SK-N-SH treated with all-trans-retinoic acid at 6 μM for 48 hours (cell line): ENCODE data around the gene SFT2D2.
A peak's percentile ranks its signal among the peaks of the same experiment; 100 is the strongest.

Experiments
- ATAC-seq: fragments of 200-7000 bp; cut with Tn5 transposase; 3 replicates; pipeline ENCODE4 v1.9.1; 2020; ENCODE audit warnings: mild to moderate bottlenecking, moderate library complexity
- ARNTL ChIP-seq: fragments of 450-650 bp; formaldehyde crosslinking; IDR thresholded peaks from 2 replicates; pipeline ENCODE4 v1.5.0; 2020; ENCODE audit warnings: low read depth, mild to moderate bottlenecking, moderate library complexity, borderline replicate concordance
- BACH2 ChIP-seq: fragments of 250-450 bp; sonication (Bioruptor Pico); IDR thresholded peaks from 2 replicates; pipeline ENCODE4 v1.9.0; 2021; ENCODE audit warnings: mild to moderate bottlenecking, borderline replicate concordance
- CSDC2 ChIP-seq: fragments of 250-450 bp; sonication (Bioruptor Pico); IDR thresholded peaks from 2 replicates; pipeline ENCODE4 v1.5.0; 2020; ENCODE audit warnings: mild to moderate bottlenecking, moderate library complexity
- ESRRG ChIP-seq: fragments of 250-450 bp; sonication (Bioruptor Pico); IDR thresholded peaks from 2 replicates; pipeline ENCODE4 v1.6.1; 2021; ENCODE audit warnings: mild to moderate bottlenecking
- GLIS3 ChIP-seq: fragments of 250-450 bp; sonication (Bioruptor Pico); IDR thresholded peaks from 2 replicates; pipeline ENCODE4 v1.5.0; 2020; ENCODE audit warnings: mild to moderate bottlenecking, moderate library complexity
- ISL1 ChIP-seq: fragments of 250-450 bp; sonication (Bioruptor Pico); IDR thresholded peaks from 2 replicates; pipeline ENCODE4 v2.1.2; 2022; ENCODE audit warnings: mild to moderate bottlenecking, moderate library complexity
- OSR1 ChIP-seq: fragments of 250-450 bp; sonication (Bioruptor Pico); IDR thresholded peaks from 2 replicates; pipeline ENCODE4 v1.8.0; 2022; ENCODE audit warnings: moderate library complexity, mild to moderate bottlenecking, inconsistent platforms
- PPARA ChIP-seq: fragments of 250-450 bp; sonication (Bioruptor Pico); IDR thresholded peaks from 2 replicates; pipeline ENCODE4 v1.5.0; 2020; ENCODE audit warnings: mild to moderate bottlenecking, borderline replicate concordance
- RARB ChIP-seq: fragments of 250-450 bp; sonication (Bioruptor Pico); IDR thresholded peaks from 2 replicates; pipeline ENCODE4 v1.8.0; 2021; ENCODE audit warnings: mild to moderate bottlenecking, moderate library complexity
- SNAI2 ChIP-seq: fragments of 250-450 bp; sonication (Bioruptor Pico); IDR thresholded peaks from 2 replicates; pipeline ENCODE4 v1.5.0; 2020; ENCODE audit warnings: mild to moderate bottlenecking, moderate library complexity
- TCF4 ChIP-seq: fragments of 250-450 bp; sonication (Bioruptor Pico); IDR thresholded peaks from 2 replicates; pipeline ENCODE4 v1.8.0; 2021; ENCODE audit warnings: mild to moderate bottlenecking, moderate library complexity, borderline replicate concordance
- TOX ChIP-seq: fragments of 250-450 bp; sonication (Bioruptor Pico); IDR thresholded peaks from 2 replicates; pipeline ENCODE4 v1.8.0; 2021; ENCODE audit warnings: mild to moderate bottlenecking, moderate library complexity, borderline replicate concordance
- ZC3H10 ChIP-seq: fragments of 250-450 bp; sonication (Bioruptor Pico); IDR thresholded peaks from 2 replicates; pipeline ENCODE4 v1.5.1; 2021; ENCODE audit warnings: mild to moderate bottlenecking, moderate library complexity
- ZFP3 ChIP-seq: fragments of 250-450 bp; sonication (Bioruptor Pico); IDR thresholded peaks from 2 replicates; pipeline ENCODE4 v1.5.0; 2020; ENCODE audit warnings: mild to moderate bottlenecking, moderate library complexity
- ZFP30 ChIP-seq: fragments of 450-650 bp; formaldehyde crosslinking; IDR thresholded peaks from 2 replicates; pipeline ENCODE4 v1.5.0; 2022; ENCODE audit warnings: mild to moderate bottlenecking, moderate library complexity
- ZNF565 ChIP-seq: fragments of 450-650 bp; formaldehyde crosslinking; conservative IDR thresholded peaks from 2 replicates; pipeline ENCODE4 v1.5.0; 2020; ENCODE audit warnings: low read depth, mild to moderate bottlenecking, moderate library complexity
- ZNF70 ChIP-seq: fragments of 450-650 bp; formaldehyde crosslinking; IDR thresholded peaks from 2 replicates; pipeline ENCODE4 v1.5.0; 2020; ENCODE audit warnings: mild to moderate bottlenecking, moderate library complexity
- ZNF8 ChIP-seq: fragments of 450-650 bp; formaldehyde crosslinking; IDR thresholded peaks from 2 replicates; pipeline ENCODE4 v1.5.0; 2020; ENCODE audit warnings: mild to moderate bottlenecking, moderate library complexity
- TF ChIP-seq, protein P1 (sequence below): fragments of 250-450 bp; sonication (Bioruptor Pico); IDR thresholded peaks from 2 replicates; pipeline ENCODE4 v1.5.1; 2021; ENCODE audit warnings: mild to moderate bottlenecking, moderate library complexity
- TF ChIP-seq, protein P2 (sequence below): fragments of 250-450 bp; sonication (Bioruptor Pico); IDR thresholded peaks from 2 replicates; pipeline ENCODE4 v1.5.0; 2020; ENCODE audit warnings: mild to moderate bottlenecking, moderate library complexity
- TF ChIP-seq, protein P3 (sequence below): fragments of 250-450 bp; sonication (Bioruptor Pico); IDR thresholded peaks from 2 replicates; pipeline ENCODE4 v1.5.1; 2020; ENCODE audit warnings: low read depth, mild to moderate bottlenecking, moderate library complexity
- TF ChIP-seq, protein P4 (sequence below): fragments of 250-450 bp; sonication (Bioruptor Pico); IDR thresholded peaks from 2 replicates; pipeline ENCODE4 v1.8.0; 2021; ENCODE audit warnings: low read depth, mild to moderate bottlenecking, moderate library complexity, borderline replicate concordance
- TF ChIP-seq, protein P5 (sequence below): fragments of 250-450 bp; sonication (Bioruptor Pico); IDR thresholded peaks from 2 replicates; pipeline ENCODE4 v1.8.0; 2020; ENCODE audit warnings: mild to moderate bottlenecking, moderate library complexity, borderline replicate concordance

The SFT2D2 gene

DNA sequence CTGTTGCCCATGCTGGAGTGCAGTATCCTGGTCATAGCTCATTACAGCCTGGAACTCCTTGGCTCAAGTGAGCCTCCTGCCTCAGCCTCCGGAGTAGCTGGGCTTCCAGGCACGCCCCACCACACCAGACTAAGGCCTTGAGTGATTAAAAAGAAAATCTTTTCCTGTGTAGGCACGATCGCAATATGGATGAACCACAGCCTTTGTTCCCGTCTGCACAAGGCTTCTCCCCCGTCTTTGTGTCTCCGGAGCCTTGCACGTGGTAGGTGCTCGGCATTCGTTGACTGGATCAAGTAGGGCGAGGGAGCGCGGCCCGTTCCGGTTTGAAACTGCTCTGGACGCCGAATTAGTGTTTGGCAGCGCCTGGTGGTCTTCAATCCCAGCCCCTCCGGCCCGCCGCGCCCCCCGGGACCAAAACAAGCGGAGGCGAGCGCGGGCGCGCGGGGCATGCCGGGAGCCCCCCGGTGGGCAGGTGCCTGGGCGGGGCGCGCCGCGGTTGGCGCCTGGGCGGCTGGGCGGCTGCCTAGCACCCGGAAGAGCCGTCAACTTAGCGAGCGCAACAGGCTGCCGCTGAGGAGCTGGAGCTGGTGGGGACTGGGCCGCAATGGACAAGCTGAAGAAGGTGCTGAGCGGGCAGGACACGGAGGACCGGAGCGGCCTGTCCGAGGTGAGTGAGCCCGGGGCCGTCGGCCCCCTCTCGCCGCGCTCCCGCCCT lies at the start of gene SFT2D2:
Gene SFT2D2 (plus strand): TSS at position 529 of the 715 bp plus-strand sequence. CDS start 76 bp downstream, at position 605.
- ATAC-seq, result peak; percentile 83
- TF ChIP-seq BACH2 (CRISPR knock-in tag), result no peak
- TF ChIP-seq, protein P1, sequence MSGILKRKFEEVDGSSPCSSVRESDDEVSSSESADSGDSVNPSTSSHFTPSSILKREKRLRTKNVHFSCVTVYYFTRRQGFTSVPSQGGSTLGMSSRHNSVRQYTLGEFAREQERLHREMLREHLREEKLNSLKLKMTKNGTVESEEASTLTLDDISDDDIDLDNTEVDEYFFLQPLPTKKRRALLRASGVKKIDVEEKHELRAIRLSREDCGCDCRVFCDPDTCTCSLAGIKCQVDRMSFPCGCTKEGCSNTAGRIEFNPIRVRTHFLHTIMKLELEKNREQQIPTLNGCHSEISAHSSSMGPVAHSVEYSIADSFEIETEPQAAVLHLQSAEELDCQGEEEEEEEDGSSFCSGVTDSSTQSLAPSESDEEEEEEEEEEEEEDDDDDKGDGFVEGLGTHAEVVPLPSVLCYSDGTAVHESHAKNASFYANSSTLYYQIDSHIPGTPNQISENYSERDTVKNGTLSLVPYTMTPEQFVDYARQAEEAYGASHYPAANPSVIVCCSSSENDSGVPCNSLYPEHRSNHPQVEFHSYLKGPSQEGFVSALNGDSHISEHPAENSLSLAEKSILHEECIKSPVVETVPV (CRISPR knock-in tag), result no peak
- TF ChIP-seq ZFP30 (CRISPR knock-in tag), result no peak
- 0 out of 2 replicates have a peak, but pooled peaks have one; percentile 42 for TF ChIP-seq RARB
- TF ChIP-seq, protein P2, sequence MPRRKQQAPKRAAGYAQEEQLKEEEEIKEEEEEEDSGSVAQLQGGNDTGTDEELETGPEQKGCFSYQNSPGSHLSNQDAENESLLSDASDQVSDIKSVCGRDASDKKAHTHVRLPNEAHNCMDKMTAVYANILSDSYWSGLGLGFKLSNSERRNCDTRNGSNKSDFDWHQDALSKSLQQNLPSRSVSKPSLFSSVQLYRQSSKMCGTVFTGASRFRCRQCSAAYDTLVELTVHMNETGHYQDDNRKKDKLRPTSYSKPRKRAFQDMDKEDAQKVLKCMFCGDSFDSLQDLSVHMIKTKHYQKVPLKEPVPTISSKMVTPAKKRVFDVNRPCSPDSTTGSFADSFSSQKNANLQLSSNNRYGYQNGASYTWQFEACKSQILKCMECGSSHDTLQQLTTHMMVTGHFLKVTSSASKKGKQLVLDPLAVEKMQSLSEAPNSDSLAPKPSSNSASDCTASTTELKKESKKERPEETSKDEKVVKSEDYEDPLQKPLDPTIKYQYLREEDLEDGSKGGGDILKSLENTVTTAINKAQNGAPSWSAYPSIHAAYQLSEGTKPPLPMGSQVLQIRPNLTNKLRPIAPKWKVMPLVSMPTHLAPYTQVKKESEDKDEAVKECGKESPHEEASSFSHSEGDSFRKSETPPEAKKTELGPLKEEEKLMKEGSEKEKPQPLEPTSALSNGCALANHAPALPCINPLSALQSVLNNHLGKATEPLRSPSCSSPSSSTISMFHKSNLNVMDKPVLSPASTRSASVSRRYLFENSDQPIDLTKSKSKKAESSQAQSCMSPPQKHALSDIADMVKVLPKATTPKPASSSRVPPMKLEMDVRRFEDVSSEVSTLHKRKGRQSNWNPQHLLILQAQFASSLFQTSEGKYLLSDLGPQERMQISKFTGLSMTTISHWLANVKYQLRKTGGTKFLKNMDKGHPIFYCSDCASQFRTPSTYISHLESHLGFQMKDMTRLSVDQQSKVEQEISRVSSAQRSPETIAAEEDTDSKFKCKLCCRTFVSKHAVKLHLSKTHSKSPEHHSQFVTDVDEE (CRISPR knock-in tag), result peak; percentile 28; the same call in 1 of the 2 replicates
- TF ChIP-seq ISL1 (CRISPR knock-in tag), result no peak
- TF ChIP-seq, protein P3, sequence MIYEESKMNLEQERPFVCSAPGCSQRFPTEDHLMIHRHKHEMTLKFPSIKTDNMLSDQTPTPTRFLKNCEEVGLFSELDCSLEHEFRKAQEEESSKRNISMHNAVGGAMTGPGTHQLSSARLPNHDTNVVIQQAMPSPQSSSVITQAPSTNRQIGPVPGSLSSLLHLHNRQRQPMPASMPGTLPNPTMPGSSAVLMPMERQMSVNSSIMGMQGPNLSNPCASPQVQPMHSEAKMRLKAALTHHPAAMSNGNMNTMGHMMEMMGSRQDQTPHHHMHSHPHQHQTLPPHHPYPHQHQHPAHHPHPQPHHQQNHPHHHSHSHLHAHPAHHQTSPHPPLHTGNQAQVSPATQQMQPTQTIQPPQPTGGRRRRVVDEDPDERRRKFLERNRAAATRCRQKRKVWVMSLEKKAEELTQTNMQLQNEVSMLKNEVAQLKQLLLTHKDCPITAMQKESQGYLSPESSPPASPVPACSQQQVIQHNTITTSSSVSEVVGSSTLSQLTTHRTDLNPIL (CRISPR knock-in tag), result no peak
- TF ChIP-seq SNAI2, result no peak
- no peak for TF ChIP-seq ZNF70 (CRISPR knock-in tag)
- TF ChIP-seq ESRRG (CRISPR knock-in tag), result no peak
- peak; percentile 56; the same call in 1 of the 2 replicates for TF ChIP-seq ZFP3 (CRISPR knock-in tag)
- TF ChIP-seq, protein P4, sequence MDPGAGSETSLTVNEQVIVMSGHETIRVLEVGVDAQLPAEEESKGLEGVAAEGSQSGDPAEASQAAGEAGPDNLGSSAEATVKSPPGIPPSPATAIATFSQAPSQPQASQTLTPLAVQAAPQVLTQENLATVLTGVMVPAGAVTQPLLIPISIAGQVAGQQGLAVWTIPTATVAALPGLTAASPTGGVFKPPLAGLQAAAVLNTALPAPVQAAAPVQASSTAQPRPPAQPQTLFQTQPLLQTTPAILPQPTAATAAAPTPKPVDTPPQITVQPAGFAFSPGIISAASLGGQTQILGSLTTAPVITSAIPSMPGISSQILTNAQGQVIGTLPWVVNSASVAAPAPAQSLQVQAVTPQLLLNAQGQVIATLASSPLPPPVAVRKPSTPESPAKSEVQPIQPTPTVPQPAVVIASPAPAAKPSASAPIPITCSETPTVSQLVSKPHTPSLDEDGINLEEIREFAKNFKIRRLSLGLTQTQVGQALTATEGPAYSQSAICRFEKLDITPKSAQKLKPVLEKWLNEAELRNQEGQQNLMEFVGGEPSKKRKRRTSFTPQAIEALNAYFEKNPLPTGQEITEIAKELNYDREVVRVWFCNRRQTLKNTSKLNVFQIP, result peak; percentile 58; the same call in 1 of the 2 replicates
- TF ChIP-seq TCF4, result no peak
- no peak for TF ChIP-seq ZNF8 (CRISPR knock-in tag)
- peak; percentile 57 for TF ChIP-seq ZC3H10
- no peak for TF ChIP-seq PPARA (CRISPR knock-in tag)
- peak; percentile 32; the same call in 1 of the 2 replicates for TF ChIP-seq TOX (CRISPR knock-in tag)
- peak; percentile 94; the same call in 1 of the 2 replicates for TF ChIP-seq CSDC2 (CRISPR knock-in tag)
- no peak for TF ChIP-seq ZNF565 (CRISPR knock-in tag)
- peak; percentile 97 for TF ChIP-seq OSR1
- no peak for TF ChIP-seq ARNTL (CRISPR knock-in tag)
- TF ChIP-seq, protein P5, sequence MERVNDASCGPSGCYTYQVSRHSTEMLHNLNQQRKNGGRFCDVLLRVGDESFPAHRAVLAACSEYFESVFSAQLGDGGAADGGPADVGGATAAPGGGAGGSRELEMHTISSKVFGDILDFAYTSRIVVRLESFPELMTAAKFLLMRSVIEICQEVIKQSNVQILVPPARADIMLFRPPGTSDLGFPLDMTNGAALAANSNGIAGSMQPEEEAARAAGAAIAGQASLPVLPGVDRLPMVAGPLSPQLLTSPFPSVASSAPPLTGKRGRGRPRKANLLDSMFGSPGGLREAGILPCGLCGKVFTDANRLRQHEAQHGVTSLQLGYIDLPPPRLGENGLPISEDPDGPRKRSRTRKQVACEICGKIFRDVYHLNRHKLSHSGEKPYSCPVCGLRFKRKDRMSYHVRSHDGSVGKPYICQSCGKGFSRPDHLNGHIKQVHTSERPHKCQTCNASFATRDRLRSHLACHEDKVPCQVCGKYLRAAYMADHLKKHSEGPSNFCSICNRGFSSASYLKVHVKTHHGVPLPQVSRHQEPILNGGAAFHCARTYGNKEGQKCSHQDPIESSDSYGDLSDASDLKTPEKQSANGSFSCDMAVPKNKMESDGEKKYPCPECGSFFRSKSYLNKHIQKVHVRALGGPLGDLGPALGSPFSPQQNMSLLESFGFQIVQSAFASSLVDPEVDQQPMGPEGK, result peak; percentile 82
- no peak for TF ChIP-seq GLIS3 (CRISPR knock-in tag)

DNA sequence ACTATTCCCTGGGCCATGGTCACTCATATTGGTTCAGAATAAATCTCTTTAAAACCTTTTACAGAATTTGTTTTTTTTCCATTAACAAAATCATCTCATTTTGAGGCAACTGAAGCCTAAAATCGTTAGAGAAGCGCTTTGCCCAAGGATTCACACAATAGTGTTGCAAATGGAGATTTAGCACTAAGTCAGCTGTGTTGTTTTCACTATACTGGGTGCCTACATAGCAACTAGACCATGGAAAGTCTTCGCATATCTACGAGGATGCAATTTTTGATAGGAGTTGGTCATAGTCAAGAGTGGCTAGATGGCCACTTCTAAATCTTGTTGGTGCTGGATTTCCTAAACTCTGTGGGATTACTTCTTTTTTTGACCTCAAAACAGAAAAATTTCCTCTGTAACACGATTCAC lies 47.6 kb upstream of the SFT2D2 start:
- no peak for ATAC-seq
- TF ChIP-seq CSDC2 (CRISPR knock-in tag) (no peak), ARNTL (CRISPR knock-in tag) (no peak), SNAI2 (no peak), ZNF565 (CRISPR knock-in tag) (no peak), BACH2 (CRISPR knock-in tag) (no peak), GLIS3 (CRISPR knock-in tag) (no peak), OSR1 (no peak), ZNF70 (CRISPR knock-in tag) (no peak), ESRRG (CRISPR knock-in tag) (no peak)
- TF ChIP-seq, protein P4, result no peak
- TF ChIP-seq, protein P3 (CRISPR knock-in tag), result no peak
